Heart right ventricle (tissue), 16 donors: ENCODE measurements around the gene BOD1. TPM values are rescaled to one million over a fixed set of nuclear protein-coding genes. Genes with fewer than 3 reads are reported as not detected.

ENCODE experiments used
- ATAC-seq, 8 donors: fragments of 200-7000 bp; cut with Tn5 transposase; one replicate each; pipeline ENCODE4 v1.9.1; 2020; ENCODE audit warnings: mild to moderate bottlenecking in 8 of 8, moderate library complexity in 8 of 8, moderate number of reproducible peaks in 1 of 8
- DNase-seq, 2 donors: peaks; one replicate each; pipeline ENCODE4 v3.0.0-alpha.2; 2020
- H3K27ac ChIP-seq, 10 donors: fragments of 200-600 bp; sonication (generic) in 2 of 10; one replicate each; pipeline versions ENCODE4 v1.5.0 to v1.8.0; 2020 to 2022; ENCODE audit warnings: mild to moderate bottlenecking in 3 of 10
- H3K27me3 ChIP-seq, 7 donors: fragments of 200-600 bp; one replicate each; pipeline ENCODE4 v1.8.0; 2021 to 2022; ENCODE audit warnings: mild to moderate bottlenecking in 2 of 7
- H3K36me3 ChIP-seq, 9 donors: fragments of 200-600 bp; sonication (generic) in 1 of 9; one replicate each; pipeline versions ENCODE4 v1.5.0 to v1.8.0; 2020 to 2022; ENCODE audit warnings: mild to moderate bottlenecking in 2 of 9
- H3K4me1 ChIP-seq, 9 donors: fragments of 200-600 bp; sonication (generic) in 1 of 9; one replicate each; pipeline versions ENCODE4 v1.5.0 to v1.8.0; 2020 to 2022; ENCODE audit warnings: mild to moderate bottlenecking in 4 of 9
- H3K4me3 ChIP-seq, 10 donors: fragments of 200-600 bp; sonication (generic) in 2 of 10; one replicate each; pipeline versions ENCODE4 v1.5.0 to v1.8.0; 2020 to 2022; ENCODE audit warnings: mild to moderate bottlenecking in 7 of 10, moderate library complexity in 2 of 10
- H3K9me3 ChIP-seq, 11 donors: fragments of 200-600 bp in 10 of 11; sonication (generic) in 2 of 11; one replicate each; pipeline versions ENCODE4 v1.5.0 to v1.8.0; 2013 to 2022; ENCODE audit warnings: mild to moderate bottlenecking in 2 of 11, control low read depth in 1 of 11, moderate library complexity in 1 of 11
- whole genome bisulfite sequencing, 2 donors: extraction: QIAGEN DNeasy Blood & Tissue Kit; methylation state at CpG; one replicate each; pipeline ENCODE4 v1.1.7; 2013; ENCODE audit warnings: inconsistent platforms in 1 of 2; 5-methylcytosine and 5-hydroxymethylcytosine counted together
- intact Hi-C, 10 donors: fragments of 100-400 bp; cut with DNase I; formaldehyde crosslinking; loops; one replicate each; pipeline versions ENCODE4 v1.11.1 to v1.14.2; 2022
- polyA plus RNA-seq, 2 donors: library from polyadenylated mRNA; stranded (reverse); fragments of 200-250 nt; gene quantifications; one replicate each; pipeline ENCODE4 v1.2.3, GENCODE V29; 2013
- total RNA-seq, 10 donors: library from RNA; stranded (reverse); fragmentation: NEBNext Ultra II Directional in 3 of 10; extraction: Animal tissue kit (Norgen Biotek cat#: 25700) in 3 of 10; gene quantifications; one replicate each; pipeline versions ENCODE4 v1.2.1 to v1.2.4, GENCODE V29; 2021 to 2023
- TF ChIP-seq, protein P1 (sequence below), 9 donors: fragments of 200-600 bp; sonication (generic) in 2 of 9; IDR thresholded peaks; one replicate each; pipeline versions ENCODE4 v1.5.0 to v1.8.0; 2021 to 2022; ENCODE audit warnings: antibody characterized with exemption in 9 of 9, mild to moderate bottlenecking in 5 of 9, moderate library complexity in 1 of 9
- donor health status: Arrhythmogenic right ventricular cardiomyopathy.
- donor health status: ischemic (EF 13 %, LVEDD 7.1; RV severe dilation, severe dysfunction).
- donor health status: healthy with polysubstance abuse.
- donor health status: DM: no; HTN: yes; CAD: no.
- donor health status: DM: no; HTN: no; CAD: no.
- donor health status: ischemic (EF 25% LVEDD 6.9; RV normal size, moderate dysfunction).
- donor health status: ischemic (EF 25% LVEDD 5.7; RV mildly dilated, moderate dysfunction).
- donor health status: healthy.
- donor health status: DM: yes; HTN: yes; CAD: no.
- donor health status: Ischemic cardiomyopathy.
- donor health status: ischemic (EF 35%, LVEDD 5.7; RV mildly dilated, moderate dysfunction).
- donor health status: nonischemic (EF 11% LVEDD 7.7; RV severe dilation, severe dysfunction).
- donor health status: DM: yes; HTN: yes; CAD: no.
- donor health status: PGD.
- donor health status: ischemic (EF 29% LVEDD 5.4; RV normal size, mild dysfunction).
- donor health status: nonischemic (EF 23%, LVEDD 6.1; RV moderate dilation, normal function).

The BOD1 gene
- total and polyA plus RNA-seq, 12 donors = 20.2 to 54.3 (median 45.7) TPM

DNA sequence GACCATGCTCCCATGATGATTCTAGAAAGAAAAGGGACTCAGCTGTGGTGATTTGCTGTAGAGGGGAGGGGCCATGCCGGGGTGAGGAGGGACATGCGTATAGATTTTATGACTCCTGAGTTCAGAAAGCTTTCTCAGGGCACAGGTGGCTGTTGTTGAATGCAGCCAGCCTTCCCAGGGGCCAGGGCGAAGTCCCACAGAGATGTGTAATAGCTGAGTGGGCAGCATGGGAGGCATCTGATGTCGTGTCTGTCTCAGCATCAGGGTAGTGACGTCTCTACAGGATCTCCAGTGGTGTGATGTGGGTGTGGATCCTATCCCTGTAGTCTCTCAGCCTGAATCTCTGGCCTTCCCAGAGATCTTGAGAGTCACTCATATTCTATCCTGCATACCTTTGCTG, 7.8 kb upstream of the BOD1 start:
- intact Hi-C loops = loop anchor here in 6 of 10 donors (5.0 to 10.0 kb wide), 5 partner anchors 131 to 691 kb away; partner anchors contain the start of gene CPEB4 (in 1 of the 6)
- DNase-seq (no peak), ATAC-seq (no peak)
- Histone ChIP-seq H3K4me1 (peaks cover 0 to 16% (median 9%) of the 10 kb centered on the region in 9 donors), H3K36me3 (no peaks in the 10 kb centered on the region), H3K4me3 (no peak overlapping the region), H3K27ac (no peak overlapping the region), H3K27me3 (no peaks in the 10 kb centered on the region), H3K9me3 (no peaks in the 10 kb centered on the region)
- 79 to 94% methylated on average over 5 of the region's 5 CpGs for WGBS, 2 donors
- TF ChIP-seq, protein P1, sequence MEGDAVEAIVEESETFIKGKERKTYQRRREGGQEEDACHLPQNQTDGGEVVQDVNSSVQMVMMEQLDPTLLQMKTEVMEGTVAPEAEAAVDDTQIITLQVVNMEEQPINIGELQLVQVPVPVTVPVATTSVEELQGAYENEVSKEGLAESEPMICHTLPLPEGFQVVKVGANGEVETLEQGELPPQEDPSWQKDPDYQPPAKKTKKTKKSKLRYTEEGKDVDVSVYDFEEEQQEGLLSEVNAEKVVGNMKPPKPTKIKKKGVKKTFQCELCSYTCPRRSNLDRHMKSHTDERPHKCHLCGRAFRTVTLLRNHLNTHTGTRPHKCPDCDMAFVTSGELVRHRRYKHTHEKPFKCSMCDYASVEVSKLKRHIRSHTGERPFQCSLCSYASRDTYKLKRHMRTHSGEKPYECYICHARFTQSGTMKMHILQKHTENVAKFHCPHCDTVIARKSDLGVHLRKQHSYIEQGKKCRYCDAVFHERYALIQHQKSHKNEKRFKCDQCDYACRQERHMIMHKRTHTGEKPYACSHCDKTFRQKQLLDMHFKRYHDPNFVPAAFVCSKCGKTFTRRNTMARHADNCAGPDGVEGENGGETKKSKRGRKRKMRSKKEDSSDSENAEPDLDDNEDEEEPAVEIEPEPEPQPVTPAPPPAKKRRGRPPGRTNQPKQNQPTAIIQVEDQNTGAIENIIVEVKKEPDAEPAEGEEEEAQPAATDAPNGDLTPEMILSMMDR (IDR thresholded peaks at IDR 0.05) = no peak

DNA sequence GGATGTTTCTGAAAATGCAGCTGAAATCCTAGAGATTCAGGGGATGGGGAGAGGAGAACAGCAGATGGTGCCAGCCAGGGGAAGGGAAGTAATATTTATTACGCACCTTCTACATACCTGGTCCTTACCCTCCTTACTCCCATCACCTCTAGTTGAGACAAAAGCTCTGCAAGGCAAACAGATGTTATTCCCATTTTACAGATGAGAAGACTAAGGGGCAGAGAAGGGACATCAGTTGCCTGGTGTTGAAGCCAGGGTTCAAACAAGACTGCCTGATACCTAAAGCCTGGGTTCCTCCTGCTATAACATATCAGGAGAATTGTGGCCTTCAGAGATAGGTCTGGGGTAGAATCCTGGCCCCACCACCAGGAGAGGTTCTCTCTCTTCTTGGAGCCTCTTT, 7.3 kb upstream of the BOD1 start:
- WGBS, 2 donors = 100% methylated on average over 1 of the region's 1 CpG

DNA sequence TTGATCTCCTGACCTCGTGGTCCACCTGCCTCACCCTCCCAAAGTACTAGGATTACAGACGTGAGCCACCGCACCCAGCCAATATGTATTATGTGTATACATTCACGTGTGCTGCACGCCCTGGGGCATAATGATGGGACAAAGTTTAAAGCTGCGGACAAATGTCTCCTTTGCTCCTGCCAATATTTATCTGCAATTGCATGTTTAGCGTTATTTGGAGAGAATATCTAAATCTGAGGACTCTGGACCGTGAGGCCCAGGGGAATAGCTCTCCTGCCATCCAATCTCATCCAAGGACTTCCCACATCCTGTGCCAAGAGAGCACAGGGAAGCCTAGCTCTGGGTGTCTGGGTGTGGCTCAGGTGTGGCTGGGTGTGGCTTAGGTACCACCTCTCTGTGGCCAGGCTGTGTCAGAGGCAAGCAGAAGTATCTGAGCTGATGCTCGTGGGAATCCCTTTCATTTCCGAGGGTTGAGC, 6.9 kb upstream of the BOD1 start:
- H3K36me3 ChIP-seq = no peaks in the 10 kb centered on the region
- no peaks in the 10 kb centered on the region for H3K27me3 ChIP-seq
- no peak for ATAC-seq
- no peak for DNase-seq
- WGBS, 2 donors = 90 to 91% methylated on average over 10 of the region's 10 CpGs
- intact Hi-C loops = loop anchor here in 6 of 10 donors (5.0 to 10.0 kb wide), 5 partner anchors 131 to 691 kb away; partner anchors contain the start of gene CPEB4 (in 1 of the 6)
- H3K27ac ChIP-seq = no peak overlapping the region
- H3K4me1 ChIP-seq = peaks cover 0 to 16% (median 9%) of the 10 kb centered on the region in 9 donors
- no peaks in the 10 kb centered on the region for H3K9me3 ChIP-seq
- TF ChIP-seq, protein P1 (IDR thresholded peaks at IDR 0.05) = no peak
- H3K4me3 ChIP-seq = no peak overlapping the region

More for the DNA sequence above, 7.3 kb upstream of the BOD1 start:
- TF ChIP-seq, protein P1 (IDR thresholded peaks at IDR 0.05) = no peak
- DNase-seq (no peak), ATAC-seq (no peak)
- Histone ChIP-seq H3K4me1 (peaks cover 0 to 16% (median 9%) of the 10 kb centered on the region in 9 donors), H3K27ac (no peak overlapping the region), H3K27me3 (no peaks in the 10 kb centered on the region), H3K9me3 (no peaks in the 10 kb centered on the region), H3K36me3 (no peaks in the 10 kb centered on the region), H3K4me3 (no peak overlapping the region)
- intact Hi-C loops = loop anchor here in 6 of 10 donors (5.0 to 10.0 kb wide), 5 partner anchors 131 to 691 kb away; partner anchors contain the start of gene CPEB4 (in 1 of the 6)

DNA sequence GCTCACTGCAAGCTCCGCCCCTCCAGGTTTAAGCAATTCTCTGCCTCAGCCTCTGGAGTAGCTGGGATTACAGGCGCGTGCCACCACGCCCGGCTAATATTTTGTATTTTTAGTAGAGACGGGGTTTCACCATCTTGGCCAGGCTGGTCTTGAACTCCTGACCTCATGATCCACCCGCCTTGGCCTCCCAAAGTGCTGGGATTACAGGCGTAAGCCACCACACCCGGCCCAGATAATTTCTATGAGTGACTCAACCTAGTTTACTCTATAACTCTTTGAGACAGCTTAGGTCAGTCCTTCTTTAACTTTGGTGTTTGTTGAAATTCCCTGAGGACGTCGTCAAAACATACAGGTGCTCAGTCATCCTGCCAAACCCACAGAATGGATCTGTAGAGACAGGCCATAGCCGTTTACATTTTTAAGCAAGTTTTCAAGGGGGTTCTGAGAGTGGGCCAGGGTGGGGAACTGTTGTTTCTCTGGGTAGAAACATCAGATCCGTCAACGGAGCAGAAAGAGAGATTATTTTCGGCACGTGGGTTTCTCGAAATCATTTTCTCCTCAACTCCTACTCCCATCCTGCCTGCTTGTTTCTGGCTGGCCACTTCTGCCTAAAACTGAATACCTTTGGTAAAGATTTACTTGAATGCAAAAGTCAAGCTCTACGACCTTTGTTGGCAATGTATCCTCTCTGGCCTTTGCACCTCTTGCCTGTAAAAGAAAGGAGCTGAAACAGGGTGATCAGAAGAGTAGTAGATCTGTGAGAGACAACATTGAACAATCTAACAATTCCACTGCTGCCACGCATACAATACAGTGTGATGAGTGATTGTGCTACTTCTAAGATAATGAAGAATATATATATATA, 6.0 kb upstream of the BOD1 start:
- intact Hi-C loops = loop anchor here in 6 of 10 donors (1.0 to 10.0 kb wide), 6 partner anchors 132 to 692 kb away; partner anchors contain the start of gene CPEB4 (in 1 of the 6)

More for the DNA sequence above, 6.0 kb upstream of the BOD1 start:
- WGBS, 2 donors = 89 to 91% methylated on average over 19 of the region's 19 CpGs
- no peak for ATAC-seq
- no peaks in the 10 kb centered on the region for H3K27me3 ChIP-seq
- DNase-seq = no peak
- H3K27ac ChIP-seq = no peak overlapping the region
- H3K4me3 ChIP-seq = no peak overlapping the region
- TF ChIP-seq, protein P1 (IDR thresholded peaks at IDR 0.05) = no peak
- H3K4me1 ChIP-seq = peaks cover 0 to 20% (median 9%) of the 10 kb centered on the region in 9 donors
- H3K9me3 ChIP-seq = no peaks in the 10 kb centered on the region
- no peaks in the 10 kb centered on the region for H3K36me3 ChIP-seq
